Kasumi-1 (cell line): ENCODE data around the gene ZNF831.

ENCODE experiments used
- DNase-seq, 2 experiments: peaks; one replicate each; lab custom pipeline; 2025; lab: John Stamatoyannopoulos, UW

The ZNF831 gene

DNA sequence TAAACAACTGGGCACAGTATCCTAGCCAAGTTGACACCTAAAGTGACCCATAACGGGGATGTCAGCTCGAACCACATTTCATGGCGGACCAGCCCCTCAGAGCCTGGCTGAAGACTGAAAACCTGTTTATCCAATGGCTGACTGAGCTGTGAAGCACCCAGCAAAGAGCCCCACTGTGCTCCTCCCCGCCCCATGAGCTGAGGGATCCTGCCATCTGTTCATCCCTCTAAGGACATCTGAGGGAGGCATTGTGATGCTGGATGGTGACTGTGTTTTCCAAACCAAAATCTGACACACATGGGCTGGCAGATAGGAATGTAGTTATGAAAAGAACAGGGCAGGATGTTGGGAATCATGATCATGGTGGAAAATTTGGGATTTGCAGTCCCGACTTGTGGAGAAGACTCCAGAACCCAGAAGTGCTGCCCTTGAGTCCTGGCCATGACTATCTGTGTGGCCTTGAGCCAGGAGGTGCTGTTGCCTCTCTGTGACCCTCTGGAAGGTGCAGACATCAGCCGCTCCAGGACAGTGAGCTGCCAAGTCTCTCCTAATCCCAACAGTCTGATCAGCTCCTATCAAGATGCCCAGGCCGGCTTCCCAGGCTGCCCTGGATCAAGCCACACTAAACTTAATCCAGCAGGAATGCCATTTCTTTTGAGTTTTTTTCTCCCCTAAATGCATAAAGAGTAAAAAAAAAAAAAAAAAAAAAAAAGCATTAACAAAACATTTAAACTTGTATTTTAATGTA, 142.5 kb downstream of the ZNF831 start:
- DNase-seq: no peak

DNA sequence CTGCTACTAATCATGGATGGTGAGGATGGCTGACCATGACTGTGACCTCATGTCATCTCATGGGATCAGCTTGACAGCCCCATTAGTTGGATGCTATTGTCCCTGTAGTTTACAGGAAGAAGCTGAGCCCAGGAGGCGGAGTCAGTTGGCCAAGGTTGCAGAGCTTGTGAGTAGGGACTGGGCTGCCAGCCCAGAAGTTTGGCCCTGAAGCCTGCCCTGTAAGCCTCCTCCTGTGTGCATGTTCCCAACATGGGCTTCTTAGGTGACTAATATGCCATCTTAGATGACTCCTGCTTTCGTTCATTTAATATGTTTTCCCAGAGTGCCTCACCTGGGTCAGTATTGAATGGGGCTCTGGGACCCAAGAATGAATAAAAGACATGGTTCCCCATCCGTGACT, 143.6 kb downstream of the ZNF831 start:
- no peak for DNase-seq
